Erythroblast (primary cell): ENCODE results near the gene STAT3.

Experiments
- GATA1 ChIP-seq: IDR thresholded peaks from 2 replicates; pipeline ENCODE4 v1.6.1; 2011; ENCODE audit warnings: low read depth, mild to moderate bottlenecking, control low read depth, low read length, moderate library complexity
- POLR2A ChIP-seq: IDR thresholded peaks from 2 replicates; pipeline ENCODE4 v1.6.1; 2011; ENCODE audit warnings: mild to moderate bottlenecking, low read length

- TF ChIP-seq POLR2A: no peak
- no peak for TF ChIP-seq GATA1
These were observed 81.9 kb downstream of the STAT3 start for GRCh38 chr17:42306385-42306667.
